Upper lobe of left lung (tissue), 4 donors: ENCODE measurements around the gene QSOX1.

Source experiments
- CTCF ChIP-seq, 6 experiments: fragments of 450-650 bp in 4 of 6; fragments of 200-600 bp in 2 of 6; sonication (generic) in 2 of 6; IDR thresholded peaks; one replicate each; pipeline ENCODE4 v1.5.1; 2016 to 2019; ENCODE audit warnings: antibody characterized with exemption in 6 of 6
- EP300 ChIP-seq, 4 donors: sonication (generic); formaldehyde crosslinking; IDR thresholded peaks; one replicate each; pipeline ENCODE4 v1.5.1; 2017; ENCODE audit warnings: antibody characterized with exemption in 4 of 4, control low read depth in 2 of 4
- POLR2AphosphoS5 ChIP-seq, 2 donors: sonication (generic); formaldehyde crosslinking; IDR thresholded peaks; one replicate each; pipeline ENCODE4 v1.5.1; 2017; ENCODE audit warnings: antibody characterized with exemption in 2 of 2

GRCh38 chr1:180177931-180178330 is 23.3 kb downstream of the QSOX1 start:
- TF ChIP-seq EP300 (IDR thresholded peaks at IDR 0.05) = no peak
- TF ChIP-seq CTCF (IDR thresholded peaks at IDR 0.05) = no peak
- TF ChIP-seq POLR2AphosphoS5 (IDR thresholded peaks at IDR 0.05) = no peak
